Lower leg skin (tissue), 3 donors: Measurements from ENCODE around the gene CAMK2G.

ENCODE experiments used
- CTCF ChIP-seq, 3 donors: fragments of 450-650 bp; IDR thresholded peaks; one replicate each; pipeline ENCODE4 v1.5.1; 2016; ENCODE audit warnings: antibody characterized with exemption in 3 of 3, mild to moderate bottlenecking in 3 of 3, moderate library complexity in 2 of 3
- POLR2A ChIP-seq, 2 donors: fragments of 450-650 bp; IDR thresholded peaks; one replicate each; pipeline ENCODE4 v1.6.1; 2016 to 2017; ENCODE audit warnings: antibody characterized with exemption in 2 of 2, mild to moderate bottlenecking in 1 of 2, moderate library complexity in 1 of 2

DNA sequence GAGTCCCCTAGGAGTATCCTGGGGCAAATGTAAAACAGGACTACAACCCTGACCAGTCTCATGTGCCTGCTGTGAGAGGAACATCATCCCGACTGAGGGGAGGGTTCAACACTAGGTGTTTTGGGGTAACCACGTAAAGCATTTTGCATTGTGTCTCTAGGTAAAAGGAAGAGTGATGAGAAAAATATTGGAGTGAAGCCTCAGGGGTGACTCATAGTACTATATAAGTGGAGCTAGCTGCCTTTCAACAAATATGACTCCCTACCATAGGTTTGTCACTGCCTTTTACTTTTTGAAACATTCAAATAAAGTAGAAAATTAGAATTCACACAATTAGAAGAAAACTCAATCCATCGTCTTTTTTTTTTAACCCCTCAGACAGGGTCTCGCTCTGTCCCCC, 2.6 kb upstream of the CAMK2G start:
- TF ChIP-seq CTCF (IDR thresholded peaks at IDR 0.05) (no peak), POLR2A (IDR thresholded peaks at IDR 0.05) (no peak)
